CD8-positive, alpha-beta memory T cell (primary cell): ENCODE results near the gene ADAMTS4. TPM values are rescaled to one million over a fixed set of nuclear protein-coding genes. Genes with fewer than 3 reads are reported as not detected.

Experiments used
- CTCF ChIA-PET: fragments of 350-600 bp; sonication (Branson Sonifier 250); formaldehyde crosslinking; loops from one replicate; lab custom pipeline; 2021; ENCODE audit warnings: antibody characterized with exemption; lab: Charles Lee
- POLR2A ChIA-PET: fragments of 350-600 bp; sonication (Branson Sonifier 250); formaldehyde crosslinking; loops from one replicate; lab custom pipeline; 2021; ENCODE audit warnings: antibody characterized with exemption; lab: Charles Lee
- DNase-seq, 5 donors: peaks; one replicate each; pipeline versions ENCODE4 v3.0.0 to v3.0.0-alpha.2; 2020 to 2022; ENCODE audit warnings: mixed read lengths in 1 of 5
- H3K27ac ChIP-seq: one replicate; pipeline ENCODE4 v1.7.0; 2013; ENCODE audit warnings: low read depth, mild to moderate bottlenecking, low read length, moderate library complexity
- H3K27me3 ChIP-seq: 2 replicates; pipeline ENCODE4 v1.7.0; 2013; ENCODE audit warnings: low read length, mild to moderate bottlenecking; ENCODE audit not compliant: insufficient read depth, poor library complexity, severe bottlenecking
- H3K36me3 ChIP-seq: 2 replicates; pipeline ENCODE4 v1.7.0; 2013; ENCODE audit warnings: mild to moderate bottlenecking, low read length, moderate library complexity; ENCODE audit not compliant: insufficient read depth
- H3K4me1 ChIP-seq: 2 replicates; pipeline ENCODE4 v1.7.0; 2013; ENCODE audit warnings: mild to moderate bottlenecking, low read length, moderate library complexity; ENCODE audit not compliant: insufficient read depth
- H3K4me3 ChIP-seq: 2 replicates; pipeline ENCODE4 v1.7.0; 2013; ENCODE audit warnings: mild to moderate bottlenecking, low read length
- H3K9me3 ChIP-seq: 2 replicates; pipeline ENCODE4 v1.7.0; 2013; ENCODE audit warnings: mild to moderate bottlenecking, low read length
- H3K27ac Mint-ChIP-seq, 8 donors: one replicate each; pipeline ENCODE4 v1.8.0; 2020 to 2021; ENCODE audit warnings: mixed read lengths in 8 of 8, mild to moderate bottlenecking in 6 of 8, inconsistent platforms in 3 of 8, moderate library complexity in 3 of 8
- H3K27me3 Mint-ChIP-seq, 2 donors: one replicate each; pipeline ENCODE4 v1.8.0; 2020 to 2021; ENCODE audit warnings: mixed read lengths in 2 of 2, mild to moderate bottlenecking in 1 of 2, moderate library complexity in 1 of 2
- H3K36me3 Mint-ChIP-seq, 3 donors: one replicate each; pipeline ENCODE4 v1.8.0; 2020 to 2021; ENCODE audit warnings: mixed read lengths in 3 of 3, inconsistent platforms in 1 of 3, mild to moderate bottlenecking in 1 of 3
- H3K4me1 Mint-ChIP-seq, 3 donors: one replicate each; pipeline ENCODE4 v1.8.0; 2020 to 2021; ENCODE audit warnings: mixed read lengths in 3 of 3, inconsistent platforms in 1 of 3, mild to moderate bottlenecking in 1 of 3
- H3K4me3 Mint-ChIP-seq, 7 donors: one replicate each; pipeline ENCODE4 v1.8.0; 2020 to 2021; ENCODE audit warnings: mixed read lengths in 7 of 7, mild to moderate bottlenecking in 6 of 7, moderate library complexity in 4 of 7, inconsistent platforms in 2 of 7
- H3K9me3 Mint-ChIP-seq, 5 donors: one replicate each; pipeline ENCODE4 v1.8.0; 2020 to 2022; ENCODE audit warnings: mixed read lengths in 5 of 5, mild to moderate bottlenecking in 3 of 5, moderate library complexity in 2 of 5, inconsistent platforms in 1 of 5
- polyA plus RNA-seq: library from polyadenylated mRNA; unstranded; fragments of 300-500 nt; fragmentation: Illumina TruSeq; gene quantifications from one replicate; pipeline ENCODE4 v1.2.3, GENCODE V29; 2021
- total RNA-seq, 2 experiments: library from RNA; stranded (reverse); gene quantifications; one replicate each; pipeline ENCODE4 v1.2.3, GENCODE V29; 2021

ADAMTS4 gene
- total and polyA plus RNA-seq, 3 experiments from 2014 or later: 0.17 to 0.58 (median 0.37) TPM

DNA sequence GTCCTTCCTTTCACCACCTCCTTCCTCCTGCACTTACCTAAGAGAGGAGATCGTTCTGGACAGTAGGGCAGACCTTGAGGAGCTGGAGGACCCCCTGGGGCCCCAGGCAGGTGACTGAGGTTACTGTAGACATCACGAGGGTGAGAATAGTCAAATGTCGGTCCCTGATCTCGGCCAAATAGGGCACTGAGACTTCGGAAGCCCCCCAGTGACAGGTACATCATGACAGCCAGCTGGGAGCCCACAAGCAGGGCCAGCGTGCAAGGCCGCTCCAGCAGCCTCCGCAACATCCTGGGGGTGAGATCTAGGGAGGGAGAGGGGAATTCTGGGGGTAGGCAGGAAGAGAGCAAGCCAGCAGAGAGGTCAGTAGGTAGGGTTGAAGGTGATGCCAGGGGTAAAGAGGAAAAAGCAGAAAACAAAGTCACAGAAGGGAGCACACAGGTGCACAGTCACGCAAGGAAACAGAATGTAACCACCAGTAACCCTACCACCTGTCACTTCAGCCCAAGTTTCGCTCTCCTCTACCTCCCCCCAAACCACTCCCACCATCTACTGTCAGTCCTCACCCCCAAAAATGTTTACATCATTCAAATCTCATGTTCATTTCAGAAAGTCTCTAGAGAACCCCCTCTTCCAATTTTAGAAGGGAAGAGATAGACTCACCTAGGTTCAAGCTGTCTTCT lies 22.9 kb downstream of the ADAMTS4 start:
- Mint-ChIP-seq H3K4me3 (peak overlapping the region; percentile 95 to 100 (median 100)), H3K27ac (peak overlapping the region; percentile 93 to 100 (median 99)), H3K36me3 (peaks cover 0 to 64% (median 15%) of the 10 kb centered on the region in 3 donors), H3K4me1 (peaks cover 61 to 78% (median 74%) of the 10 kb centered on the region in 3 donors), H3K9me3 (no peaks in the 10 kb centered on the region), H3K27me3 (peaks cover 0 to 5% of the 10 kb centered on the region in 2 donors)
- peaks cover 42% of the 10 kb centered on the region for H3K36me3 ChIP-seq
- peak overlapping the region; percentile 89 for H3K27ac ChIP-seq
- H3K27me3 ChIP-seq: no peaks in the 10 kb centered on the region
- CTCF ChIA-PET: interaction anchor here (1.0 to 3.3 kb wide), 6 partner anchors 10 to 214 kb away, joined by 3 to 17 read pairs (median 6); partner anchors contain the start of genes PPOX, TOMM40L and UFC1
- POLR2A ChIA-PET: interaction anchor here (1.2 to 2.1 kb wide), 2 partner anchors 8 to 10 kb away, joined by 5 to 15 read pairs; partner anchors contain the start of gene PPOX
- peak overlapping the region; percentile 98 for H3K4me3 ChIP-seq
- DNase-seq: no peak
- peaks cover 33% of the 10 kb centered on the region for H3K4me1 ChIP-seq
- H3K9me3 ChIP-seq: no peaks in the 10 kb centered on the region

DNA sequence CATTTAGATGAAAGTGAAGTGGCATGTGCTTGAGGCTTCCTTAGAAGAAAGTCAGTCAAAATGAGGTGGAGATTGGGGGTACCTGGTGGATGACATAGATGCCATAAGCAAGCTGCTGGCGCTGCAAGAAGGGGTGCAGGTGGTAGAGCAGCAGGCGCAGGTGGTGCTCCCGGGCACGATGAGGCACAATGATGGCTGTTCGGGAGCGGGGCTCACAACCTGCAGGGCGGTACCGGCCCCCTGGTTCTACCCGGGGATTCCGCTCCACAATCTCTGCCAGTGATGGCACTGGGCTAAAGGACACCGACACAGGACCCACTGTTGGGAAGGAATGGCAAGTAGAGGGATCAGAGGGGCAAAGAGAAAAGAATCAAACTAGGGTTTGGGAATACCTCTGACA lies 23.9 kb downstream of the ADAMTS4 start:
- POLR2A ChIA-PET: no interaction called here
- H3K4me1 Mint-ChIP-seq: peaks cover 52 to 68% (median 64%) of the 10 kb centered on the region in 3 donors
- CTCF ChIA-PET: interaction anchor here (3.3 kb wide), 1 partner anchor 9 kb away, joined by 17 read pairs; the partner anchor contains the start of gene PPOX

DNA sequence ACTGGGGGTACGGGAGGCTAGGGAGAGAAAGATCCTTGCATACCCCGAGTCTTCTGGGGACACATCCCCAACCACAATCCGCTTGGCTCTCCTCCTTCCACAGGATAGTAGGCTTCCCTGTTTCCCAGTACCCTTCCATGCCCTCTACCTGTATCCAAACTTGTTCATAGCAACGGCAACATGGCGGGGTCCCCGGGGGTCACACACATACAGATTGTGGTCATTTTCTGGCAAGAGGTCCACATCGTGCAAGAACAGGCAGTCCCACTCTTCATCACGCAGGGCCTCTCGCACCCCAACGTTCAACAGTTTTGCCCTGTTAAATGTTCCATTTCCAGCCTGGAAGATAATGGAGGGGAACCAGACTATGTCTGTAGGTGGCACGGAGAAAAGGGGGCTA lies 25.1 kb downstream of the ADAMTS4 start:
- DNase-seq: no peak
- Histone ChIP-seq H3K4me1 (peaks cover 23% of the 10 kb centered on the region), H3K27ac (no peak overlapping the region), H3K36me3 (peaks cover 53% of the 10 kb centered on the region), H3K9me3 (no peaks in the 10 kb centered on the region), H3K4me3 (no peak overlapping the region), H3K27me3 (no peaks in the 10 kb centered on the region)
- Mint-ChIP-seq H3K27ac (peak overlapping the region in 3 of 8 donors; percentile 19 to 80 (median 62)), H3K9me3 (no peaks in the 10 kb centered on the region), H3K27me3 (peaks cover 0 to 5% of the 10 kb centered on the region in 2 donors), H3K4me1 (peaks cover 51 to 69% (median 65%) of the 10 kb centered on the region in 3 donors), H3K4me3 (peak overlapping the region in 1 of 7 donors; percentile 45), H3K36me3 (peaks cover 0 to 78% (median 21%) of the 10 kb centered on the region in 3 donors)
- CTCF ChIA-PET: no interaction called here
- POLR2A ChIA-PET: no interaction called here

More for the DNA sequence above, 23.9 kb downstream of the ADAMTS4 start:
- peak overlapping the region in 5 of 7 donors; percentile 32 to 100 (median 97) for H3K4me3 Mint-ChIP-seq
- H3K27ac Mint-ChIP-seq: peak overlapping the region in 5 of 8 donors; percentile 57 to 100 (median 77)
- Histone ChIP-seq H3K4me1 (peaks cover 23% of the 10 kb centered on the region), H3K36me3 (peaks cover 48% of the 10 kb centered on the region), H3K27ac (no peak overlapping the region), H3K4me3 (no peak overlapping the region), H3K9me3 (no peaks in the 10 kb centered on the region), H3K27me3 (no peaks in the 10 kb centered on the region)
- peaks cover 0 to 71% (median 17%) of the 10 kb centered on the region in 3 donors for H3K36me3 Mint-ChIP-seq
- peaks cover 0 to 5% of the 10 kb centered on the region in 2 donors for H3K27me3 Mint-ChIP-seq
- DNase-seq: no peak
- H3K9me3 Mint-ChIP-seq: no peaks in the 10 kb centered on the region

DNA sequence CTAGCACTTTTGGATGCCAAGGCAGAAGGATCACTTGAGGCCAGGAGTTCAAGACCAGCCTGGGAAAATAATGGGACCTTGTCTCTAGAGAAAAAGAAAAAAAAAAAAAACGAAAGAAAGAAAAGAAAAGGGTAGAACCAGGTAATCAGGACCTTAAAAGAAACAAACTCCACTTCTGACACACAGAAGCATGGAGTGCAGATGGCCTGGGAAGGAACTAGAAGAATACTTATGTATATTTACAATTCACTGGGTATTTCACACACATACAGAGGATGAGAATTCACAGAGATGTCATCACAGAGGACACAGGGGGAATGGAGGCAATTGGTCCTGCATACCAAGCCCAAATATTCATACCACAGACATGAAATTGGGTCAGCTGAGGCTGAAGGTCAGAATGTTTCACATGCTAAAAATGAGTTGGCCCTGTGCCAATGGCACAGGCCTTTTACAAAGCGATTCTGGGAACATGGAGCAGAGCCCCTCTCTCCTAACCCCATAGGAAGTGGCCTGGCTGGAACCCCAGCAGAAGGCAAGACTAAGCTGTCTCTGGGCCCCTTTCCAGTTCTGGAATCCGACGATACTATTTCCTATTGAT lies 26.0 kb downstream of the ADAMTS4 start:
- Mint-ChIP-seq H3K4me1 (peaks cover 53 to 69% (median 65%) of the 10 kb centered on the region in 3 donors), H3K27me3 (peaks cover 0 to 5% of the 10 kb centered on the region in 2 donors), H3K4me3 (peak overlapping the region in 1 of 7 donors; percentile 77), H3K27ac (peak overlapping the region in 5 of 8 donors; percentile 29 to 95 (median 66)), H3K9me3 (no peaks in the 10 kb centered on the region), H3K36me3 (peaks cover 0 to 82% (median 19%) of the 10 kb centered on the region in 3 donors)
- CTCF ChIA-PET: no interaction called here
- DNase-seq: no peak
- H3K4me1 ChIP-seq: peaks cover 18% of the 10 kb centered on the region
- H3K36me3 ChIP-seq: peaks cover 53% of the 10 kb centered on the region
- POLR2A ChIA-PET: no interaction called here
- no peaks in the 10 kb centered on the region for H3K27me3 ChIP-seq
- H3K9me3 ChIP-seq: no peaks in the 10 kb centered on the region
- no peak overlapping the region for H3K4me3 ChIP-seq
- no peak overlapping the region for H3K27ac ChIP-seq

DNA sequence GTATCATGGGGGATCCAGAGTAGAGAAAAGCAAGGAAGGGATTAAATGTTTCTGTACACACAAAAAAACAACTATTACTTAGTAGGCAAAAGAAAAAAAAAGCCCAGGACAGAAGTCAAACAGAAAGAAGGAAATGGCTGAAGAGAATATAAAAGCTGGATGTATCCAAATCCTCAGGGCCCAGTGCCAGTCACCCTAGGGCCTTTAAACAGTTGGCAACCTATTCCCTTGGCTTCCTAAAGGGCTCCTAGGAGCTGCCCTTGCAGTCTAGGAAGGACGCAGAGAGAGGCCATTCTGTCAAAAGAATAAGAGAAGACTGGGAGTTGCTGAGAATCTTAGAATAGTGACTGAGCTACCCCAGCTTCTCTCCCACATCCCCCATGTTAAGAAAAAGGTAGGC lies 26.5 kb downstream of the ADAMTS4 start:
- H3K4me1 Mint-ChIP-seq: peaks cover 50 to 67% (median 63%) of the 10 kb centered on the region in 3 donors

DNA sequence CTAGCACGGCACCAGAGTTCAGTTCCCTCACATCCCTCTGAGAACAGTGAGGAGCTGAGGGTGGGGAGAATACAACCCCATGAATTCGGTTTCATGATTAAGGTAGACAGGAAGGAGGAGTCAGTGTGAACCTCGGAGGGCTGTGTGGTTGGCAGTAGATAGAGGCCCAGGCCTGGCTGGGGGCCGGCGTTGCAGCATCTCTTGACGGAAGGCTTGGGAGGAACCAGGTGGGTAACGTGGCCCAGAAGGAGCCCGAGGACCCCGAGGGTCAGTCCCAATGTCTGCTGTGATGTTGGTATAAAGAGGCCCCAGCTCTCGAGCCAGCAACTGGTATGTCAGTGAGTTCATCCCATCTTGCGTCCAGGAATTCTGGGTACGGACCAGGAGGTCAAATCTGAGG lies 27.2 kb downstream of the ADAMTS4 start:
- peaks cover 20% of the 10 kb centered on the region for H3K4me1 ChIP-seq
- H3K27me3 ChIP-seq: no peaks in the 10 kb centered on the region
- Mint-ChIP-seq H3K36me3 (peaks cover 0 to 79% (median 17%) of the 10 kb centered on the region in 3 donors), H3K27ac (peak overlapping the region in 3 of 8 donors; percentile 21 to 70 (median 42)), H3K9me3 (no peaks in the 10 kb centered on the region), H3K27me3 (peaks cover 0 to 3% of the 10 kb centered on the region in 2 donors), H3K4me1 (peaks cover 49 to 67% (median 64%) of the 10 kb centered on the region in 3 donors), H3K4me3 (peak overlapping the region in 1 of 7 donors; percentile 37)
- CTCF ChIA-PET: interaction anchor here (0.9 kb wide), 1 partner anchor 134 kb away, joined by 3 read pairs; no protein-coding TSS in a partner anchor
- POLR2A ChIA-PET: interaction anchor here (1.2 kb wide), 1 partner anchor 11 kb away, joined by 5 read pairs; no protein-coding TSS in a partner anchor
- H3K9me3 ChIP-seq: no peaks in the 10 kb centered on the region
- no peak overlapping the region for H3K4me3 ChIP-seq
- DNase-seq: no peak
- H3K27ac ChIP-seq: no peak overlapping the region
- peaks cover 53% of the 10 kb centered on the region for H3K36me3 ChIP-seq

More for the DNA sequence above, 26.5 kb downstream of the ADAMTS4 start:
- Histone ChIP-seq H3K9me3 (no peaks in the 10 kb centered on the region), H3K4me1 (peaks cover 15% of the 10 kb centered on the region), H3K27ac (no peak overlapping the region), H3K4me3 (no peak overlapping the region), H3K36me3 (peaks cover 53% of the 10 kb centered on the region), H3K27me3 (no peaks in the 10 kb centered on the region)
- no peaks in the 10 kb centered on the region for H3K9me3 Mint-ChIP-seq
- H3K27ac Mint-ChIP-seq: peak overlapping the region in 4 of 8 donors; percentile 50 to 95 (median 79)
- peaks cover 0 to 82% (median 19%) of the 10 kb centered on the region in 3 donors for H3K36me3 Mint-ChIP-seq
- H3K27me3 Mint-ChIP-seq: peaks cover 0 to 5% of the 10 kb centered on the region in 2 donors
- POLR2A ChIA-PET: no interaction called here
- H3K4me3 Mint-ChIP-seq: peak overlapping the region in 1 of 7 donors; percentile 77
- no peak for DNase-seq
- CTCF ChIA-PET: no interaction called here

DNA sequence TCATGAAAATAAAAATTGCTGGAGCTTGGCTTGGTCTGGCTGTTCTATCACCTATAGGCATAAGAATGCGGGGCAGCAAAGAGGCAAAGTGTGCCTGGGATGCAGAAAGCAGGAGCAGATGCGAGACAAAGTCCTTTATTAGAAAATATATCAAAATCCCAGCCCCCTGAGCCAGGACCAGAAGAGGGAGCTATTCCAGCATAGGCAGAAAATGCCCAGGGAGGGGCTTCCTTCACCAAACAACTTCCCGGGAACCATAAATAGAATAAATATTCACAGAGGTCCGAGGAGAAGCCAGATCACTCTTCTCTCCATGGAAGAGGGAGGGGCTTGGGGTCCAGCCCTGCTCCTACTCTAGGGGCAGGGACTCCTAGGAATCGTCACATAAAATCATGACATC lies 27.7 kb downstream of the ADAMTS4 start:
- Mint-ChIP-seq H3K27me3 (peaks cover 0 to 3% of the 10 kb centered on the region in 2 donors), H3K36me3 (peaks cover 0 to 79% (median 17%) of the 10 kb centered on the region in 3 donors), H3K27ac (peak overlapping the region in 4 of 8 donors; percentile 32 to 89 (median 64)), H3K4me1 (peaks cover 48 to 67% (median 64%) of the 10 kb centered on the region in 3 donors), H3K9me3 (no peaks in the 10 kb centered on the region), H3K4me3 (peak overlapping the region in 1 of 7 donors; percentile 60)
- ChIA-PET POLR2A (interaction anchor here (1.2 kb wide), 1 partner anchor 11 kb away, joined by 5 read pairs; no protein-coding TSS in a partner anchor), CTCF (interaction anchor here (0.9 to 2.0 kb wide), 3 partner anchors 22 to 135 kb away, joined by 3 to 7 read pairs (median 3); partner anchors contain the start of gene TOMM40L)
- Histone ChIP-seq H3K27ac (no peak overlapping the region), H3K4me3 (no peak overlapping the region), H3K36me3 (peaks cover 53% of the 10 kb centered on the region), H3K27me3 (no peaks in the 10 kb centered on the region), H3K9me3 (no peaks in the 10 kb centered on the region), H3K4me1 (peaks cover 15% of the 10 kb centered on the region)
- DNase-seq: no peak
